ENCODE data around the gene ZFAND5.

Gene ZFAND5

GRCh38 chr9:72333197-72333596 lies 31.8 kb downstream of the ZFAND5 start:
- no peaks in the 10 kb centered on the region for H3K36me3 ChIP-seq (ENCODE audit: insufficient read depth, low read length)
- no peaks in the 10 kb centered on the region for H3K27me3 ChIP-seq (ENCODE audit: insufficient read depth, low read length, poor library complexity, severe bottlenecking)
- no peaks in the 10 kb centered on the region for H3K4me1 ChIP-seq (ENCODE audit: insufficient read depth, low read length, poor library complexity, severe bottlenecking)
- H3K9me2 ChIP-seq (replicated peaks; ENCODE audit: low read depth, low read length): no peaks in the 10 kb centered on the region
- H4K20me1 ChIP-seq (ENCODE audit: insufficient read depth, low read length, poor library complexity, severe bottlenecking): no peaks in the 10 kb centered on the region
- no peaks in the 10 kb centered on the region for H3F3A ChIP-seq (ENCODE audit: low read depth)
- no peaks in the 10 kb centered on the region for H3K9me3 ChIP-seq (ENCODE audit: insufficient read depth, low read depth, low read length)
- no peak overlapping the region for H2AFZ ChIP-seq (ENCODE audit: low read length)
- no peak overlapping the region for H3K4me3 ChIP-seq (ENCODE audit: low read length, poor library complexity, severe bottlenecking)
- no peaks in the 10 kb centered on the region for H3K79me2 ChIP-seq (ENCODE audit: insufficient read depth, low read length)
- H3K9ac ChIP-seq (ENCODE audit: low read depth, low read length, poor library complexity, severe bottlenecking): no peak overlapping the region
- TF ChIP-seq, protein P1, sequence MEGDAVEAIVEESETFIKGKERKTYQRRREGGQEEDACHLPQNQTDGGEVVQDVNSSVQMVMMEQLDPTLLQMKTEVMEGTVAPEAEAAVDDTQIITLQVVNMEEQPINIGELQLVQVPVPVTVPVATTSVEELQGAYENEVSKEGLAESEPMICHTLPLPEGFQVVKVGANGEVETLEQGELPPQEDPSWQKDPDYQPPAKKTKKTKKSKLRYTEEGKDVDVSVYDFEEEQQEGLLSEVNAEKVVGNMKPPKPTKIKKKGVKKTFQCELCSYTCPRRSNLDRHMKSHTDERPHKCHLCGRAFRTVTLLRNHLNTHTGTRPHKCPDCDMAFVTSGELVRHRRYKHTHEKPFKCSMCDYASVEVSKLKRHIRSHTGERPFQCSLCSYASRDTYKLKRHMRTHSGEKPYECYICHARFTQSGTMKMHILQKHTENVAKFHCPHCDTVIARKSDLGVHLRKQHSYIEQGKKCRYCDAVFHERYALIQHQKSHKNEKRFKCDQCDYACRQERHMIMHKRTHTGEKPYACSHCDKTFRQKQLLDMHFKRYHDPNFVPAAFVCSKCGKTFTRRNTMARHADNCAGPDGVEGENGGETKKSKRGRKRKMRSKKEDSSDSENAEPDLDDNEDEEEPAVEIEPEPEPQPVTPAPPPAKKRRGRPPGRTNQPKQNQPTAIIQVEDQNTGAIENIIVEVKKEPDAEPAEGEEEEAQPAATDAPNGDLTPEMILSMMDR (conservative IDR thresholded peaks at IDR 0.05; ENCODE audit: low read length): no peak
- TF ChIP-seq EZH2phosphoT487 (IDR thresholded peaks at IDR 0.05; ENCODE audit: borderline replicate concordance): no peak
- H3K4me2 ChIP-seq (ENCODE audit: low read depth, low read length, poor library complexity, severe bottlenecking): no peak overlapping the region

DNA sequence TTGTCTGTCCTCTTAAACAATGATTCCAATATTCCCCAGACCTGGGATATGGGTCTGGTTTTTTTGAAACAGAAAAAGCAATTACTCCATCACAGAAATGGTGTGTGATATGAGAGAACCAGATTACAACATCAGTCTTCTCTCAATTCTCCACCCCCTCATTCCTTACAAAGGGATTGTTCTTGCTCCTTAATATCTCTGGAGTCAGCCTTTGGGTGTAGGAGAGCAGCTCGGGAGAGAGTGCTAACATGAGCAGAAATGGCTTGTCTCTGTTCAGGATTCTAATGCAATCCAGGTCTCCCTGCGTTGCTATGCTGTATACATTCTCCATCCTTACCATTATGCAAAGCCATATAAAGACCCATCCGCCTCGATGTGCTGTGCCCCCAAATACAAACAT lies 32.7 kb downstream of the ZFAND5 start:
- no peaks in the 10 kb centered on the region for H3K9me2 ChIP-seq (replicated peaks; ENCODE audit: low read depth, low read length)
- no peak overlapping the region for H3K4me3 ChIP-seq (ENCODE audit: low read length, poor library complexity, severe bottlenecking)
- H2AFZ ChIP-seq (ENCODE audit: low read length): no peak overlapping the region
- no peak overlapping the region for H3K4me2 ChIP-seq (ENCODE audit: low read depth, low read length, poor library complexity, severe bottlenecking)
- H3K79me2 ChIP-seq (ENCODE audit: insufficient read depth, low read length): no peaks in the 10 kb centered on the region
- H3F3A ChIP-seq (ENCODE audit: low read depth): no peaks in the 10 kb centered on the region
- TF ChIP-seq, protein P1 (conservative IDR thresholded peaks at IDR 0.05; ENCODE audit: low read length): no peak
- no peak for TF ChIP-seq EZH2phosphoT487 (IDR thresholded peaks at IDR 0.05; ENCODE audit: borderline replicate concordance)
- no peaks in the 10 kb centered on the region for H3K36me3 ChIP-seq (ENCODE audit: insufficient read depth, low read length)
- no peaks in the 10 kb centered on the region for H3K9me3 ChIP-seq (ENCODE audit: insufficient read depth, low read depth, low read length)
- H3K9ac ChIP-seq (ENCODE audit: low read depth, low read length, poor library complexity, severe bottlenecking): no peak overlapping the region
- H4K20me1 ChIP-seq (ENCODE audit: insufficient read depth, low read length, poor library complexity, severe bottlenecking): no peaks in the 10 kb centered on the region
- no peaks in the 10 kb centered on the region for H3K27me3 ChIP-seq (ENCODE audit: insufficient read depth, low read length, poor library complexity, severe bottlenecking)
- no peaks in the 10 kb centered on the region for H3K4me1 ChIP-seq (ENCODE audit: insufficient read depth, low read length, poor library complexity, severe bottlenecking)

- Histone ChIP-seq H3K4me1 (ENCODE audit: insufficient read depth, low read length, poor library complexity, severe bottlenecking) (no peaks in the 10 kb centered on the region), H4K20me1 (ENCODE audit: insufficient read depth, low read length, poor library complexity, severe bottlenecking) (no peaks in the 10 kb centered on the region), H3K79me2 (ENCODE audit: insufficient read depth, low read length) (no peaks in the 10 kb centered on the region), H3K36me3 (ENCODE audit: insufficient read depth, low read length) (no peaks in the 10 kb centered on the region), H3K4me3 (ENCODE audit: low read length, poor library complexity, severe bottlenecking) (no peak overlapping the region), H3K27me3 (ENCODE audit: insufficient read depth, low read length, poor library complexity, severe bottlenecking) (no peaks in the 10 kb centered on the region), H3K4me2 (ENCODE audit: low read depth, low read length, poor library complexity, severe bottlenecking) (no peak overlapping the region), H3K9me2 (replicated peaks; ENCODE audit: low read depth, low read length) (no peaks in the 10 kb centered on the region), H3K9ac (ENCODE audit: low read depth, low read length, poor library complexity, severe bottlenecking) (no peak overlapping the region), H3F3A (ENCODE audit: low read depth) (no peaks in the 10 kb centered on the region), H2AFZ (ENCODE audit: low read length) (no peak overlapping the region), H3K9me3 (ENCODE audit: insufficient read depth, low read depth, low read length) (no peaks in the 10 kb centered on the region)
- TF ChIP-seq EZH2phosphoT487 (IDR thresholded peaks at IDR 0.05; ENCODE audit: borderline replicate concordance): no peak
- TF ChIP-seq, protein P1 (conservative IDR thresholded peaks at IDR 0.05; ENCODE audit: low read length): no peak
These were observed 37.4 kb downstream of the ZFAND5 start for GRCh38 chr9:72327631-72328030.
